Lung (tissue), 12 donors: ENCODE results near the gene ACTL8. TPM values are rescaled to one million over a fixed set of nuclear protein-coding genes. Genes with fewer than 3 reads are reported as not detected.

ENCODE experiments used
- ATAC-seq: fragments of 200-7000 bp; cut with Tn5 transposase; one replicate; pipeline ENCODE4 v1.9.1; 2020; ENCODE audit warnings: moderate number of reproducible peaks; ENCODE audit not compliant: insufficient read depth, low FRiP score
- DNase-seq, 3 donors: peaks; one replicate each; pipeline ENCODE4 v3.0.0-alpha.2; 2013 to 2017
- H3K27ac ChIP-seq, 2 donors: one replicate each; pipeline ENCODE4 v1.5.1; 2013; ENCODE audit warnings: mild to moderate bottlenecking in 2 of 2, moderate library complexity in 2 of 2, control low read depth in 1 of 2, inconsistent platforms in 1 of 2, low read depth in 1 of 2, low read length in 1 of 2
- H3K27me3 ChIP-seq, 3 donors: one replicate each; pipeline ENCODE4 v1.5.1; 2013; ENCODE audit warnings: low read length in 2 of 3; ENCODE audit not compliant: control insufficient read depth in 3 of 3, insufficient read depth in 3 of 3
- H3K36me3 ChIP-seq, 4 donors: one replicate each; pipeline ENCODE4 v1.5.1; 2013; ENCODE audit warnings: low read length in 4 of 4, mild to moderate bottlenecking in 1 of 4, moderate library complexity in 1 of 4; ENCODE audit not compliant: control insufficient read depth in 4 of 4, insufficient read depth in 4 of 4
- H3K4me1 ChIP-seq, 5 donors: one replicate each; pipeline ENCODE4 v1.5.1; 2013; ENCODE audit warnings: low read length in 5 of 5, mild to moderate bottlenecking in 2 of 5, moderate library complexity in 1 of 5; ENCODE audit not compliant: control insufficient read depth in 5 of 5, insufficient read depth in 5 of 5
- H3K4me3 ChIP-seq: one replicate; pipeline ENCODE4 v1.5.1; 2013; ENCODE audit warnings: mild to moderate bottlenecking, control low read depth, moderate library complexity
- H3K9ac ChIP-seq, 2 donors: one replicate each; pipeline ENCODE4 v1.5.1; 2013; ENCODE audit warnings: low read length in 2 of 2, control low read depth in 1 of 2; ENCODE audit not compliant: insufficient read depth in 1 of 2
- H3K9me3 ChIP-seq, 4 donors: one replicate each; pipeline ENCODE4 v1.5.1; 2013; ENCODE audit warnings: low read length in 3 of 4, mild to moderate bottlenecking in 1 of 4, moderate library complexity in 1 of 4; ENCODE audit not compliant: control insufficient read depth in 4 of 4, insufficient read depth in 3 of 4
- WGBS, 2 donors: extraction: QIAGEN DNeasy Blood & Tissue Kit; methylation state at CpG; one replicate each; pipeline ENCODE4 v1.1.7; 2013; 5-methylcytosine and 5-hydroxymethylcytosine counted together
- polyA plus RNA-seq, 2 donors: library from polyadenylated mRNA; stranded (reverse); fragments of 200-250 nt; gene quantifications; one replicate each; pipeline ENCODE4 v1.2.1, GENCODE V29; 2013
- total RNA-seq, 2 donors: library from RNA; depleted of rRNA in 1 of 2; stranded (reverse); fragments of >200 nt in 1 of 2; gene quantifications; one replicate each; pipeline ENCODE4 v1.2.1, GENCODE V29; 2014 to 2021
- TF ChIP-seq, protein P1 (sequence below): IDR thresholded peaks from 2 replicates; pipeline ENCODE4 v1.5.1; 2012; ENCODE audit warnings: mild to moderate bottlenecking; ENCODE audit errors: control extremely low read depth, extremely low read depth
- donor health status: control.
- donor health status: control.
- donor health status: Bipolar disorder and iron deficiency.
- donor health status: healthy.
- donor health status: DM: yes; HTN: yes; CAD: no.

ACTL8 gene
- total and polyA plus RNA-seq, 4 donors: not detected

DNA sequence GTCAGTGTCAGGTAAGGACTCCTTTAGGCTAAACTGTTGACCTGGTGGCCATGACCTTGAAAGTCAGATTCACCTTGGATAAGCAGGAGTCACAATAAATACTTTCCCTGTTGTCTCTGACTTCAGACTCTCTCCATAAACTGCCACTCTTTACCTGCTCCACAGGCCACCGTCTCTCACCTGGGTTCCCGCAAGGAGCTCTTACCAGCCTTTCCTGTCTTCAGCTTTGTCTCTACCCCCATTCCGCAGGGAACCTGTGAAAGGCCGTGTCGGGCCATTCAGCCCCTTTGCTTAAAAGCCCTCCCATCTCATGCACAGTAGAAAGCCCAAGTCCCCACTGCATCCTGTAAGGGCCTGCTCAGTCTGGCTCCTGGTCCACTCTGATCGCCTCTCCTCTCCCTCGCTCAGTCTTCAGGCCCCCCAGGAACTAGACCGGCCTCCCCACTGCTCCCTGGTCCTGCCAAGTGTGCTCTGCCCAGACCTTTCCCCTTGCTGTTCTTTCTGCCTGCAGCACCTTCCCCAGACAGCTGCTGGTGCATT lies 79.5 kb downstream of the ACTL8 start:
- Histone ChIP-seq H3K27ac (no peak overlapping the region), H3K9me3 (peaks cover 0 to 4% (median 0%) of the 10 kb centered on the region in 4 donors), H3K27me3 (peaks cover 2 to 11% (median 10%) of the 10 kb centered on the region in 3 donors), H3K4me3 (no peak overlapping the region), H3K36me3 (no peaks in the 10 kb centered on the region), H3K4me1 (no peaks in the 10 kb centered on the region), H3K9ac (no peak overlapping the region)
- no peak for ATAC-seq
- TF ChIP-seq, protein P1, sequence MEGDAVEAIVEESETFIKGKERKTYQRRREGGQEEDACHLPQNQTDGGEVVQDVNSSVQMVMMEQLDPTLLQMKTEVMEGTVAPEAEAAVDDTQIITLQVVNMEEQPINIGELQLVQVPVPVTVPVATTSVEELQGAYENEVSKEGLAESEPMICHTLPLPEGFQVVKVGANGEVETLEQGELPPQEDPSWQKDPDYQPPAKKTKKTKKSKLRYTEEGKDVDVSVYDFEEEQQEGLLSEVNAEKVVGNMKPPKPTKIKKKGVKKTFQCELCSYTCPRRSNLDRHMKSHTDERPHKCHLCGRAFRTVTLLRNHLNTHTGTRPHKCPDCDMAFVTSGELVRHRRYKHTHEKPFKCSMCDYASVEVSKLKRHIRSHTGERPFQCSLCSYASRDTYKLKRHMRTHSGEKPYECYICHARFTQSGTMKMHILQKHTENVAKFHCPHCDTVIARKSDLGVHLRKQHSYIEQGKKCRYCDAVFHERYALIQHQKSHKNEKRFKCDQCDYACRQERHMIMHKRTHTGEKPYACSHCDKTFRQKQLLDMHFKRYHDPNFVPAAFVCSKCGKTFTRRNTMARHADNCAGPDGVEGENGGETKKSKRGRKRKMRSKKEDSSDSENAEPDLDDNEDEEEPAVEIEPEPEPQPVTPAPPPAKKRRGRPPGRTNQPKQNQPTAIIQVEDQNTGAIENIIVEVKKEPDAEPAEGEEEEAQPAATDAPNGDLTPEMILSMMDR: no peak
- no peak for DNase-seq
- WGBS, 2 donors: 55% methylated on average over 8 of the region's 8 CpGs

DNA sequence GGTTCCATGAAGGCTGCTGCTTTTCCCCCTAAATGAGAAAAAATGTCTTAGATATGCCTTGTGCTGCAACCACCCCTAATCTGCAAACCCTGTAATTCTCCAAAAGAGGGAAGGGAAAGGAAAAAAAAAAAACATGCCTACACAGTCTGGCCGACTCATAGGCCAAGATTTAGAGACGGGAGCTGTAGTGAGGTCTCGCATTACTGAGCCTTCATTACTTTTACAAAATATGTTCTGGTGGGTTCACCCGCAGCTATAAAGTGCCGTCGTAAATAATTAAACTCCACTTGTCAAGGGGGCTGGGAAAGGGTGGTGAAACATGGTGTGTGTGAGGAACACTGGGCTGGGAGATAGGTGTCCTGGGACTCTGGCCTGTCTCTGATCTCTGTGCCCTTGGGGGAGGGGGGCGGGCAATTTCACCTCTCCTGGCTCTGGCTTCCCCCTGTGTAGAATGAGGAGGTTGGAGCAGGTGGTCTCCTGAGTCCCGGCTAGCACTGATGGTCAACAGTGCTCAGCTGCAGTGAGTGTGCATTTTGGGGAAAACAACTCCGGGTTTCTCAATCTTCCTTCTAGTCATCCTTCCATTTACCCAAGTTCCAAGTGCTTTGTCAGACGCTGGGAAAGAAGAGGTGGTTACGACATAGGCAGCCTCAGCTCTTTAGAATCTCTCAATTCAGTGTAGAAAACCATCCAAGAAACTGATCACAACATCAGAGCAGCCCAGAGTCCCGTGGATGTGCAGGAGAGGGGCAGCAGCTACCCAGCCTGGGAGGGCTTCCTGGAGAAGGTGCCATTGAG lies 82.3 kb downstream of the ACTL8 start:
- H3K27me3 ChIP-seq: peaks cover 0 to 9% (median 2%) of the 10 kb centered on the region in 3 donors
- peaks cover 0 to 4% (median 0%) of the 10 kb centered on the region in 4 donors for H3K9me3 ChIP-seq
- H3K4me1 ChIP-seq: no peaks in the 10 kb centered on the region
- DNase-seq (no peak), ATAC-seq (no peak)
- 64 to 70% methylated on average over 12 of the region's 12 CpGs for WGBS, 2 donors
- H3K4me3 ChIP-seq: no peak overlapping the region
- H3K9ac ChIP-seq: no peak overlapping the region
- TF ChIP-seq, protein P1: no peak
- H3K27ac ChIP-seq: no peak overlapping the region
- no peaks in the 10 kb centered on the region for H3K36me3 ChIP-seq

DNA sequence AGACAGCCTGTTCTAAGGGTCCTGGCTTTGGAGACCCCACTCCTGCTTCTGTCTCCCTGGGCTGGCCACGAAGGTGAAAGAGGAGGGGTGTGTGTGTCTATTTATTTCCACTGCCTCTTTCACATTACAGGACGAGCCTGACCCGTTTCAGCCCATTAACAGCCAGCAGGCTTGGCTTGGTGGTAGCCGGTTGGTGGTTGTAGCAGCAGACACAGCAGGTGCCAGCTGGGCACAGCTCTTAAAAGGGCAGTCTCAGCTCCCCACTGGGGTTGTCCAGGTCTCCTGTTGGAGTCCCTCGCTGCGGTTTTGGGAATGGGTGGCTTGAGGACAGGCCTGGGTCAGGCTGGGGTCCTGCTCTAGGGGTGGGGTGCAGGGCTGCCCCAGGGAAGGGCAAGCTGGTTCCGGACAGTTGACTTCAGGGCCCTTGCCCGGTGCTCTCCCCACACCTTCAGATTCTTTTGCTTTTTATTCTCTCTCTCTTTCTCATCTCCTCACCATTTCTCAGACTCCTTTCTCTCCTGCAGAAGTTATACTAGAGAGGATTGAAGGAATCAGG lies 84.6 kb downstream of the ACTL8 start:
- no peak for DNase-seq
- TF ChIP-seq, protein P1: no peak
- H3K27ac ChIP-seq: no peak overlapping the region
- no peaks in the 10 kb centered on the region for H3K4me1 ChIP-seq
- H3K9me3 ChIP-seq: peaks cover 0 to 2% (median 0%) of the 10 kb centered on the region in 4 donors
- H3K27me3 ChIP-seq: peaks cover 0 to 3% (median 0%) of the 10 kb centered on the region in 3 donors
- 78 to 84% methylated on average over 8 of the region's 8 CpGs for WGBS, 2 donors
- no peak overlapping the region for H3K4me3 ChIP-seq
- ATAC-seq: no peak
- no peak overlapping the region for H3K9ac ChIP-seq
- H3K36me3 ChIP-seq: no peaks in the 10 kb centered on the region
